GM18508 (cell line): Measurements from ENCODE around the gene CDH22.

Source experiments
- ATAC-seq: cut with Tn5 transposase; IDR thresholded peaks from one replicate; pipeline ENCODE4 v1.9.1; 2021; ENCODE audit warnings: moderate number of reproducible peaks; ENCODE audit not compliant: insufficient read depth, unreplicated experiment

The CDH22 gene

GRCh38 chr20:46157076-46157592 lies 151.2 kb downstream of the CDH22 start:
- ATAC-seq, result no peak

- ATAC-seq, result no peak
Measured at GRCh38 chr20:46156065-46156464, 152.2 kb downstream of the CDH22 start.

GRCh38 chr20:46154796-46155195 lies 153.5 kb downstream of the CDH22 start:
- ATAC-seq, result no peak

- no peak for ATAC-seq
Measured at GRCh38 chr20:46154305-46154704, 154.0 kb downstream of the CDH22 start.

- ATAC-seq, result no peak
Measured at GRCh38 chr20:46152824-46153586, 155.3 kb downstream of the CDH22 start.

- no peak for ATAC-seq
Measured at GRCh38 chr20:46151936-46152335, 156.4 kb downstream of the CDH22 start.

GRCh38 chr20:46150943-46151342 lies 157.4 kb downstream of the CDH22 start:
- no peak for ATAC-seq

GRCh38 chr20:46148313-46149208 lies 159.7 kb downstream of the CDH22 start:
- ATAC-seq, result no peak

GRCh38 chr20:46145713-46146112 lies 162.6 kb downstream of the CDH22 start:
- ATAC-seq, result no peak

GRCh38 chr20:46144432-46145025 lies 163.8 kb downstream of the CDH22 start:
- ATAC-seq, result no peak

GRCh38 chr20:46142124-46142523 lies 166.2 kb downstream of the CDH22 start:
- ATAC-seq, result no peak

GRCh38 chr20:46139908-46140482 lies 168.3 kb downstream of the CDH22 start:
- ATAC-seq, result no peak

GRCh38 chr20:46139266-46139889 lies 168.9 kb downstream of the CDH22 start:
- no peak for ATAC-seq

- ATAC-seq, result no peak
Measured at GRCh38 chr20:46137816-46138215, 170.5 kb downstream of the CDH22 start.

GRCh38 chr20:46135856-46136633 lies 172.3 kb downstream of the CDH22 start:
- ATAC-seq, result no peak

GRCh38 chr20:46134716-46135115 lies 173.6 kb downstream of the CDH22 start:
- ATAC-seq, result no peak

- no peak for ATAC-seq
Measured at GRCh38 chr20:46133886-46134654, 174.2 kb downstream of the CDH22 start.

- no peak for ATAC-seq
Measured at GRCh38 chr20:46132705-46133120, 175.6 kb downstream of the CDH22 start.

GRCh38 chr20:46131396-46131795 lies 176.9 kb downstream of the CDH22 start:
- ATAC-seq, result no peak
